Panc1 (cell line): ENCODE data around the gene IRF3. TPM values are rescaled to one million over a fixed set of nuclear protein-coding genes. Genes with fewer than 3 reads are reported as not detected.

ENCODE experiments used
- ATAC-seq: fragments of 200-7000 bp; cut with Tn5 transposase; 2 replicates; pipeline ENCODE4 v1.9.1; 2020; ENCODE audit warnings: mild to moderate bottlenecking, moderate library complexity
- BruUV-seq: library from RNA; stranded (reverse); fragments of 400-500 nt; replicated peaks from 2 replicates; lab custom pipeline; 2021; lab: Mats Ljungman, UMichigan
- CTCF ChIA-PET: fragments of 300-600 bp; sonication (Branson Sonifier 250); formaldehyde crosslinking; loops from one replicate; lab custom pipeline; 2022; ENCODE audit warnings: antibody characterized with exemption; lab: Charles Lee
- POLR2A ChIA-PET: fragments of 300-600 bp; sonication (Branson Sonifier 250); formaldehyde crosslinking; loops from one replicate; lab custom pipeline; 2022; ENCODE audit warnings: antibody characterized with exemption; lab: Charles Lee
- DNase-seq: peaks from one replicate; pipeline ENCODE4 v3.0.0-alpha.2; 2010; ENCODE audit warnings: low read depth, low spot score
- H3K27ac ChIP-seq: 2 replicates; pipeline ENCODE4 v1.5.1; 2011; ENCODE audit warnings: mild to moderate bottlenecking, low read length, inconsistent platforms
- H3K27me3 ChIP-seq: fragments of 200-500 bp; sonication (Bioruptor generic); 2 replicates; pipeline ENCODE4 v1.6.0; 2014; ENCODE audit warnings: low read length, inconsistent platforms; ENCODE audit not compliant: control insufficient read depth, insufficient read depth
- H3K36me3 ChIP-seq: fragments of 200-500 bp; sonication (Bioruptor generic); 2 replicates; pipeline ENCODE4 v1.5.1; 2014; ENCODE audit warnings: inconsistent platforms, mild to moderate bottlenecking, low read length, moderate library complexity; ENCODE audit not compliant: control insufficient read depth, insufficient read depth
- H3K4me1 ChIP-seq: 2 replicates; pipeline ENCODE4 v1.5.1; 2011; ENCODE audit warnings: inconsistent platforms, mild to moderate bottlenecking, low read length, moderate library complexity; ENCODE audit not compliant: control insufficient read depth, insufficient read depth
- H3K4me3 ChIP-seq, 2 experiments: 2 replicates each; pipeline ENCODE4 v1.5.1; 2011 to 2012; ENCODE audit warnings: low read depth in 2 of 2, low read length in 2 of 2, mild to moderate bottlenecking in 2 of 2, inconsistent platforms in 1 of 2, moderate library complexity in 1 of 2
- H3K9me3 ChIP-seq: fragments of 200-500 bp; sonication (Bioruptor generic); 2 replicates; pipeline ENCODE4 v1.5.1; 2014; ENCODE audit warnings: low read depth, mild to moderate bottlenecking, inconsistent platforms, low read length, moderate library complexity; ENCODE audit not compliant: control insufficient read depth, insufficient read depth
- CTCF ChIP-seq: fragments of 450-650 bp; IDR thresholded peaks from 2 replicates; pipeline ENCODE4 v1.5.1; 2017; ENCODE audit warnings: mild to moderate bottlenecking
- POLR2AphosphoS5 ChIP-seq: IDR thresholded peaks from 2 replicates; pipeline ENCODE4 v1.6.1; 2012; ENCODE audit warnings: mild to moderate bottlenecking, low read depth, low read length, moderate library complexity
- REST ChIP-seq, 2 experiments: IDR thresholded peaks; 2 replicates each; pipeline ENCODE4 v1.6.1; 2011 to 2012; ENCODE audit warnings: low read depth in 2 of 2, control low read depth in 1 of 2, low read length in 1 of 2, mild to moderate bottlenecking in 1 of 2, moderate library complexity in 1 of 2; ENCODE audit not compliant: insufficient read depth in 1 of 2
- SIN3A ChIP-seq: IDR thresholded peaks from 2 replicates; pipeline ENCODE4 v1.6.1; 2012; ENCODE audit warnings: low read depth, mild to moderate bottlenecking, low read length, moderate library complexity, borderline replicate concordance; ENCODE audit not compliant: insufficient read depth
- TCF7L2 ChIP-seq: IDR thresholded peaks from 2 replicates; pipeline ENCODE4 v1.6.1; 2011; ENCODE audit warnings: mild to moderate bottlenecking, low read depth, low read length, inconsistent platforms
- in situ Hi-C: cut with HindIII; loops from 2 replicates; pipeline ENCODE4 v1.10.0; 2016; ENCODE audit warnings: low sequenced_read_pairs, low pct_unique_long_range_greater_than_20kb
- intact Hi-C: fragments of 100-400 bp; cut with micrococcal nuclease; formaldehyde crosslinking; loops from one replicate; pipeline ENCODE4 v1.10.0; 2022; ENCODE audit not compliant: unreplicated experiment
- total RNA-seq: library from RNA; stranded (reverse); gene quantifications from one replicate; pipeline ENCODE4 v1.2.1, GENCODE V29; 2021; ENCODE audit not compliant: unreplicated experiment

IRF3 gene
- total RNA-seq, 1 experiment from 2014 or later, result 109 TPM

GRCh38 chr19:49688531-49689132, 23.0 kb upstream of the IRF3 start:
- no peaks in the 10 kb centered on the region for H3K9me3 ChIP-seq
- CTCF ChIA-PET, result no interaction called here
- POLR2A ChIA-PET, result no interaction called here
- 0 out of 2 replicates have a peak, but pooled peaks cover 2% of the 10 kb centered on the region for H3K4me1 ChIP-seq
- H3K4me3 ChIP-seq, result no peak overlapping the region
- no peaks in the 10 kb centered on the region for H3K27me3 ChIP-seq
- peak; percentile 3; the same call in 1 of the 2 replicates for ATAC-seq
- in situ Hi-C loops, result no loop called here
- DNase-seq, result no peak
- BruUV-seq, result no TSS peak
- intact Hi-C loops, result no loop called here
- no peak for TF ChIP-seq CTCF
- TF ChIP-seq TCF7L2, result no peak
- TF ChIP-seq SIN3A, result no peak
- 0 out of 2 replicates have a peak, but pooled peaks have one; percentile 6 for TF ChIP-seq POLR2AphosphoS5
- TF ChIP-seq REST (IDR thresholded peaks at IDR 0.05; ENCODE audit: insufficient read depth in 1 of 2, low read depth in 2 of 2, low read length in 1 of 2), result no peak
- no peaks in the 10 kb centered on the region for H3K36me3 ChIP-seq
- H3K27ac ChIP-seq, result no peak overlapping the region

GRCh38 chr19:49687566-49688316, 22.1 kb upstream of the IRF3 start:
- POLR2A ChIA-PET, result no interaction called here
- Histone ChIP-seq H3K9me3 (no peaks in the 10 kb centered on the region), H3K4me1 (0 out of 2 replicates have a peak, but pooled peaks cover 2% of the 10 kb centered on the region), H3K27ac (no peak overlapping the region), H3K27me3 (no peaks in the 10 kb centered on the region), H3K36me3 (no peaks in the 10 kb centered on the region), H3K4me3 (no peak overlapping the region)
- intact Hi-C loops, result no loop called here
- no peak for TF ChIP-seq POLR2AphosphoS5
- TSS peak; percentile 59 for BruUV-seq
- CTCF ChIA-PET, result no interaction called here
- ATAC-seq, result no peak
- in situ Hi-C loops, result no loop called here
- no peak for DNase-seq

GRCh38 chr19:49687150-49687549, 21.5 kb upstream of the IRF3 start:
- H3K4me1 ChIP-seq, result 0 out of 2 replicates have a peak, but pooled peaks cover 2% of the 10 kb centered on the region
- H3K4me3 ChIP-seq, result no peak overlapping the region
- no peak for DNase-seq
- TF ChIP-seq CTCF (no peak), SIN3A (no peak), REST (IDR thresholded peaks at IDR 0.05; ENCODE audit: insufficient read depth in 1 of 2, low read depth in 2 of 2, low read length in 1 of 2) (no peak), POLR2AphosphoS5 (no peak), TCF7L2 (no peak)
- BruUV-seq, result no TSS peak
- intact Hi-C loops, result no loop called here
- H3K36me3 ChIP-seq, result peaks cover 4% of the 10 kb centered on the region; the same call in 1 of the 2 replicates
- in situ Hi-C loops, result no loop called here
- no peak overlapping the region for H3K27ac ChIP-seq
- H3K9me3 ChIP-seq, result no peaks in the 10 kb centered on the region
- POLR2A ChIA-PET, result no interaction called here
- H3K27me3 ChIP-seq, result no peaks in the 10 kb centered on the region
- CTCF ChIA-PET, result no interaction called here
- ATAC-seq, result no peak
